ENCODE measurements around the gene TMEM222. TPM values are rescaled to one million over a fixed set of nuclear protein-coding genes. Genes with fewer than 3 reads are reported as not detected.

Gene TMEM222
- total RNA-seq, 1 donor: 31.4 TPM

DNA sequence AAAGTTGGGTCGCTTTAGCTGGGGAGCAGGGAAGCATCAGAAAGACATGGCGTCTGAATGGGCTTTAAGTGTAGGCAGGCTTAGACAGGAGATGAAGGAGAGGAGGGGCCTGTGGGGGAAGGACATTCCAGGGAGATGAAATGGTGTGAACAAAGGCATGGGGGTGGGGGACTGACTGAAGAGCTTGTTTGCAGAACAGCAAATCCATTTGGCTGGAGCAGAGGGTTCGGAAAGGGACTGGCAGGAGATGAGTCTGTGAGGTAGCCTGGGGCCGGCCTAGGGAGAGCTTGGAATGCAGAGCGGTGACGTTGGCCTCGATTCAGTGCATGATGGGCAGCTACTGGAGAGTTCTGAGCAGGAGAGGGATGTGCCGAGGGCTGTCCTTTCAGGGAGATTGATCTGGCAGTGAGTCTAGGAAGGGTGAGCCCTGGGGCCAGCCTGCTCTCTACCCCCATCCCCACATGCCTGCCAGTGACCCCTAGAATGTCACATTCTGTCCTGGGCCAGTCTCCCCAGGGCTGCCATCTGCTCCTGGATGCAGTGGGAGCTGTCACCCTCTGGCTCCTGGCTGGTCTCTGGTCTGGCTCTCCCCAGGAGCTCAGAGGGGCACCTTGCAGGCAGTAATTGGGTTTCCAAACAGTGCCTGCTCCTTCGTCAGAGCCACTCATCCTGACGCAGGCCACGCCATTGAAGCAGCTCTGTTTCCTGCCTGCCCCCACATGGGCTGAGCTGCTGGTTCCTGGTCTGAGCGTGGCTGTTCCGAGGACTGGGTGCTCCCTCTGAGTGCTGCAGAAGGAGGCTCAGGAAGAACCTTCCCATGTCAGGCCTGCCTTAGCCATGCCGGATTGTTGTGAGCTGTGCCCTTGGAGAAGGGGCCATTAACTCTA lies 22.3 kb upstream of the TMEM222 start:
- no peak overlapping the region for H3K4me3 ChIP-seq (ENCODE audit: low read depth, low read length)
- peak; percentile 97 for DNase-seq (ENCODE audit: low read depth)
- no peak for TF ChIP-seq CTCF (IDR thresholded peaks at IDR 0.05; ENCODE audit: insufficient read depth, low read length)

DNA sequence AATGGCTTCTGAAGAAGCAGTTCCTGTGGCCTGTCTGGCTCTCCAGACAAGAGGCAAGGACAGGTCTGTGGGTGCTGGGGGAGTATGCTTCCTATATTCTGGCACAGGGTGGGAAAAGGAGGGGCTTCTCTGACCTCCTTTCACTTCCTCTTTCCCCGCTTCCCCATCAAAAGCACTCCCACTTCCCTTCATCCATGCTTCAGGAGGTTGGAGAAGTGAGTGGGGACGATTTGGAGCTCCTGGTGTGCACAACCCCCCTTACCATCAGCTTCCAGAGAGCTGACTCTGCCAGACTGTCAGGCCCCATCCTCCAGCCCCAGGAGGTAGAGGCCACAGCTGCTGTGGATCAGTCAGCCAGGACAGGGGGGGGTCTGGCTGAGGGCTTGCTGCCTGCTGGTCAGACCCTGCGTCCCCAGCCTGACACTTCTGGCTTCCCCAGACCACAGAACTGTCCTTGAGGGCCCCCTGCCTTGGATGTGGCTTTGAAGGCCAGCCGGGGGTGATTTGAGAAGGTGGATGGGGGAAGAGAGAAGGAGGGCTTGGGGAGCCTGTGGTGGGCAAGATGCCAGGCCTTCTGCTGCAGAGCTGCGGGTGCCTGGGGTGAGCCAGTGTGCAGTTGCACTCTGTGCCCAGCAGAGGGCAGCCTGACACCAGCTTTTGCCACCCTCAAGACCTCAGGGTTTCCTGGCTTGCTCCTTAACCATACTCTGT lies 21.5 kb upstream of the TMEM222 start:
- TF ChIP-seq CTCF (IDR thresholded peaks at IDR 0.05; ENCODE audit: insufficient read depth, low read length): peak; percentile 96
- no peak overlapping the region for H3K4me3 ChIP-seq (ENCODE audit: low read depth, low read length)
- DNase-seq (ENCODE audit: low read depth): peak; percentile 94

DNA sequence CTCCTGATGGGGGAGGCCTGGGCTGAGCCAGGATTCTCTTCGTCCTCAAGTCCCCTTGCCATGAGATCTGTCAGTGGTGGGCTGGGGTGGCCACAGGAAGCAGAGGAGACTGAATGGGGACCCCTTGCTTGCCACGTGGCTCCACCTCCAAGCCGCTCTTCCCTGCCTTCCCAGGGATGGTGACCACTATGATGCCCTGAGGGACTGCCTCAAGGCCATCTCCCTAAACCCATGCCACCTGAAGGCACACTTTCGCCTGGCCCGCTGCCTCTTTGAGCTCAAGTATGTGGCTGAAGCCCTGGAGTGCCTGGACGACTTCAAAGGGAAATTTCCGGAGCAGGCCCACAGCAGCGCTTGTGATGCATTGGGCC lies 20.9 kb upstream of the TMEM222 start:
- TF ChIP-seq CTCF (IDR thresholded peaks at IDR 0.05; ENCODE audit: insufficient read depth, low read length): no peak
- H3K4me3 ChIP-seq (ENCODE audit: low read depth, low read length): no peak overlapping the region
- no peak for DNase-seq (ENCODE audit: low read depth)

GRCh38 chr1:27301582-27302199 lies 20.3 kb upstream of the TMEM222 start:
- DNase-seq (ENCODE audit: low read depth): no peak
- H3K4me3 ChIP-seq (ENCODE audit: low read depth, low read length): no peak overlapping the region

GRCh38 chr1:27302612-27303011 lies 19.4 kb upstream of the TMEM222 start:
- no peak for TF ChIP-seq CTCF (IDR thresholded peaks at IDR 0.05; ENCODE audit: insufficient read depth, low read length)
- no peak overlapping the region for H3K4me3 ChIP-seq (ENCODE audit: low read depth, low read length)
- DNase-seq (ENCODE audit: low read depth): no peak

More at GRCh38 chr1:27301582-27302199, 20.3 kb upstream of the TMEM222 start:
- no peak for TF ChIP-seq CTCF (IDR thresholded peaks at IDR 0.05; ENCODE audit: insufficient read depth, low read length)

DNA sequence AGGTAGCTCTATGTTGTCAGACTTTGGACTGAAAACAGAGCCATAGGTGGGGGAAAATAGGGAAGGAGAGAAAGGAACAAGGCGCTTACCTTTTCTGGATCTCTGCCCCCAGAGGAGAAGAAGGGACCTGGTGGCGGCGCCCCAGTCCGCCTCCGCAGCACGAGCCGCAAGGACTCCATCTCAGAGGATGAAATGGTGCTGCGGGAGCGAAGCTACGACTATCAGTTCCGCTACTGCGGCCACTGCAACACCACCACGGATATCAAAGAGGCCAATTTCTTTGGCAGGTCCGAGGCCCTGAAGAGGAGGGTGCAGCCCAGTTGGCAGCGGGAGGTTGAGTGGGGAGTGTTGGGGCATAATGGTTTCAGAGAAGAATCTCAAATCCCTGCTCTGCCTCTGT lies 18.5 kb upstream of the TMEM222 start:
- no peak overlapping the region for H3K4me3 ChIP-seq (ENCODE audit: low read depth, low read length)
- no peak for DNase-seq (ENCODE audit: low read depth)
- TF ChIP-seq CTCF (IDR thresholded peaks at IDR 0.05; ENCODE audit: insufficient read depth, low read length): no peak
